DND-41 (cell line): ENCODE data around the gene LSM4.
"Not testable (repeated sequence)": the region's sequence is repeated elsewhere in the genome, so short reads cannot be mapped to it uniquely, and the experiment has no call there.

Source experiments
- ATAC-seq: fragments of 200-7000 bp; cut with Tn5 transposase; 3 replicates; pipeline ENCODE4 v1.9.1; 2021; ENCODE audit warnings: low read depth; ENCODE audit not compliant: insufficient read depth
- DNase-seq: peaks from one replicate; pipeline ENCODE4 v3.0.0-alpha.2; 2020
- H2AFZ ChIP-seq: 2 replicates; pipeline ENCODE4 v1.6.0; 2012; ENCODE audit warnings: low read depth, low read length
- H3K27ac ChIP-seq: 2 replicates; pipeline ENCODE4 v1.5.1; 2012; ENCODE audit warnings: low read length, inconsistent platforms
- H3K27me3 ChIP-seq: fragments of 200-600 bp; sonication (generic); 2 replicates; pipeline ENCODE4 v1.6.0; 2012; ENCODE audit warnings: low read length, mild to moderate bottlenecking, inconsistent platforms; ENCODE audit not compliant: insufficient read depth, poor library complexity
- H3K36me3 ChIP-seq: 2 replicates; pipeline ENCODE4 v1.5.1; 2012; ENCODE audit warnings: low read length, inconsistent platforms; ENCODE audit not compliant: insufficient read depth
- H3K4me1 ChIP-seq: 2 replicates; pipeline ENCODE4 v1.5.1; 2012; ENCODE audit warnings: mild to moderate bottlenecking, low read length; ENCODE audit not compliant: insufficient read depth
- H3K4me2 ChIP-seq: 2 replicates; pipeline ENCODE4 v1.6.0; 2012; ENCODE audit warnings: mild to moderate bottlenecking, moderate library complexity, low read length, inconsistent platforms; ENCODE audit not compliant: insufficient read depth
- H3K4me3 ChIP-seq, 2 experiments: fragments of 200-600 bp in 1 of 2; shearing (Covaris generic) in 1 of 2; 2 replicates each; pipeline ENCODE4 v1.5.1; 2012 to 2016; ENCODE audit warnings: inconsistent platforms in 2 of 2, low read length in 2 of 2, mild to moderate bottlenecking in 2 of 2, low read depth in 1 of 2, moderate library complexity in 1 of 2
- H3K79me2 ChIP-seq: 2 replicates; pipeline ENCODE4 v1.6.0; 2012; ENCODE audit warnings: low read length, inconsistent platforms; ENCODE audit not compliant: insufficient read depth
- H3K9ac ChIP-seq: 2 replicates; pipeline ENCODE4 v1.6.0; 2012; ENCODE audit warnings: low read depth, mild to moderate bottlenecking, inconsistent platforms, low read length, moderate library complexity
- H3K9me3 ChIP-seq: 2 replicates; pipeline ENCODE4 v1.5.1; 2012; ENCODE audit warnings: low read length, moderate library complexity, mild to moderate bottlenecking, inconsistent platforms; ENCODE audit not compliant: insufficient read depth, severe bottlenecking
- H4K20me1 ChIP-seq: 2 replicates; pipeline ENCODE4 v1.6.0; 2012; ENCODE audit warnings: low read length; ENCODE audit not compliant: insufficient read depth
- EZH2 ChIP-seq: IDR thresholded peaks from 3 replicates; pipeline ENCODE4 v1.6.1; 2012; ENCODE audit warnings: borderline replicate concordance, low read depth, mild to moderate bottlenecking, moderate library complexity, low read length, inconsistent platforms; ENCODE audit not compliant: severe bottlenecking
- TF ChIP-seq, protein P1 (sequence below): IDR thresholded peaks from 2 replicates; pipeline ENCODE4 v1.5.1; 2012; ENCODE audit warnings: borderline replicate concordance, low read length, moderate library complexity, mild to moderate bottlenecking; ENCODE audit not compliant: poor library complexity, severe bottlenecking; ENCODE audit errors: extremely low read depth

LSM4 gene

GRCh38 chr19:18351544-18351943, 28.7 kb upstream of the LSM4 start:
- ATAC-seq (no peak), DNase-seq (no peak)
- Histone ChIP-seq H3K27me3 (no peaks in the 10 kb centered on the region), H3K4me2 (no peak overlapping the region), H3K4me1 (no peaks in the 10 kb centered on the region), H3K9me3 (no peaks in the 10 kb centered on the region), H3K36me3 (no peaks in the 10 kb centered on the region), H3K4me3 (no peak overlapping the region), H2AFZ (no peak overlapping the region), H3K79me2 (no peaks in the 10 kb centered on the region), H3K27ac (no peak overlapping the region), H4K20me1 (no peaks in the 10 kb centered on the region), H3K9ac (no peak overlapping the region)
- TF ChIP-seq, protein P1, sequence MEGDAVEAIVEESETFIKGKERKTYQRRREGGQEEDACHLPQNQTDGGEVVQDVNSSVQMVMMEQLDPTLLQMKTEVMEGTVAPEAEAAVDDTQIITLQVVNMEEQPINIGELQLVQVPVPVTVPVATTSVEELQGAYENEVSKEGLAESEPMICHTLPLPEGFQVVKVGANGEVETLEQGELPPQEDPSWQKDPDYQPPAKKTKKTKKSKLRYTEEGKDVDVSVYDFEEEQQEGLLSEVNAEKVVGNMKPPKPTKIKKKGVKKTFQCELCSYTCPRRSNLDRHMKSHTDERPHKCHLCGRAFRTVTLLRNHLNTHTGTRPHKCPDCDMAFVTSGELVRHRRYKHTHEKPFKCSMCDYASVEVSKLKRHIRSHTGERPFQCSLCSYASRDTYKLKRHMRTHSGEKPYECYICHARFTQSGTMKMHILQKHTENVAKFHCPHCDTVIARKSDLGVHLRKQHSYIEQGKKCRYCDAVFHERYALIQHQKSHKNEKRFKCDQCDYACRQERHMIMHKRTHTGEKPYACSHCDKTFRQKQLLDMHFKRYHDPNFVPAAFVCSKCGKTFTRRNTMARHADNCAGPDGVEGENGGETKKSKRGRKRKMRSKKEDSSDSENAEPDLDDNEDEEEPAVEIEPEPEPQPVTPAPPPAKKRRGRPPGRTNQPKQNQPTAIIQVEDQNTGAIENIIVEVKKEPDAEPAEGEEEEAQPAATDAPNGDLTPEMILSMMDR: no peak
- no peak for TF ChIP-seq EZH2

- Histone ChIP-seq H3K27ac (no peak overlapping the region), H4K20me1 (no peaks in the 10 kb centered on the region), H3K4me3 (no peak overlapping the region), H3K9ac (no peak overlapping the region), H3K27me3 (no peaks in the 10 kb centered on the region), H3K79me2 (no peaks in the 10 kb centered on the region), H3K4me1 (no peaks in the 10 kb centered on the region), H3K4me2 (no peak overlapping the region), H2AFZ (no peak overlapping the region), H3K36me3 (no peaks in the 10 kb centered on the region), H3K9me3 (no peaks in the 10 kb centered on the region)
- DNase-seq (no peak), ATAC-seq (no peak)
- no peak for TF ChIP-seq EZH2
- TF ChIP-seq, protein P1: no peak
Observed at GRCh38 chr19:18350490-18350889, 27.6 kb upstream of the LSM4 start.

DNA sequence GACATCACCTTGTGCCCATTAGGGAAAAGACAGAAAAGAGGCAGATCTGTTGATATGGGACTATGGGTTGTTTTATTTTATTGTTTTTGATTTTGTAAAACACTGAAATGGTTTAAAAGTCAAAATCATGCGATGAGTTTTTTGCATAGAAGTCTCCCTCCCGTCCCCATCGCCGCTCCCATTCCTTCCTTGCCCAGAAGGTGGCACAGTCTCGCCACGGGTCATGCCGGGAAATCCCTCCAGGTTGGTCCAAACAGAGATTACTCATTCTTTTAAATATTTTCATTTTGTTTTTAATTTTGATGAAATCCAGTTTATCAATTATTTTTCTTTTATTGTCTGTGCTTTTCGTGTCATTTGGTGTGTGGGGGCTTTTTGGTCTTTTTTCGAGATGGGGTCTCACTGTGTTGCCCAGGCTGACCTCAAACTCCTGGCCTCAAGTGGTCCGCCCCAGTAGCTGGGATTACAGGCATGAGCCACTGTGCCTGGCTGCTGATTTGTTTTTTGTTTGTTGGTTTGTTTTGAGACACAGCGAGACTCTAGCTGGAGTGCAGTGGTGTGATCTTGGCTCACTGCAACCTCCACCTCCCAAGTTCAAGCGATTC, 26.8 kb upstream of the LSM4 start:
- Histone ChIP-seq H3K27ac (no peak overlapping the region), H3K9ac (no peak overlapping the region), H3K4me2 (no peak overlapping the region), H3K36me3 (no peaks in the 10 kb centered on the region), H3K4me1 (no peaks in the 10 kb centered on the region), H3K4me3 (no peak overlapping the region), H3K79me2 (no peaks in the 10 kb centered on the region), H3K9me3 (no peaks in the 10 kb centered on the region), H2AFZ (no peak overlapping the region), H4K20me1 (no peaks in the 10 kb centered on the region), H3K27me3 (no peaks in the 10 kb centered on the region)
- peak; percentile 62; the same call in 2 of the 3 replicates for ATAC-seq
- DNase-seq: peak; percentile 53
- TF ChIP-seq EZH2: no peak
- TF ChIP-seq, protein P1: peak; percentile 62

DNA sequence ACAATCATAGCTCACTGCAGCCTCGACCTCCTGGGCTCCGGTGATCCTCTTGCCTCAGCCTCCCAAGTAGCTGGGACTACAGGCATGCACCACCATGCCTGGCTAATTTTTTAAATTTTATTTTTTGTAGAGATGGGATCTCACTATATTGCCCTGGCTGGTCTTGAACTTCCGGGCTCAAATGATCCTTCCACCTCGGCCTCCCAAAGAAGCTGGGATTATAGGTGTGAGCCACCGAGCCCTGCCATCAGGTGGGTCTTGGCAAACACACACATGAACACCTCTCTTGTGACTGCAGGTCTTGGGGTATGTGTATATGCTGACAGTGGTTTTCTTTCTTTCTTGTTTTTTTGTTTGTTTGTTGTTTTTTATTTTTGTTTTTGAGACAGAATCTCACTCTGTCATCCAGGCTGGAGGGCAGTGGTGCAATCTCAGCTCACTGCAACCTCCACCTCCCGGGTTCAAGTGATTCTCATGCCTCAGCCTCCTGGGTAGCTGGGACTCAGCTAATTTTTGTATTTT, 26.0 kb upstream of the LSM4 start:
- not testable (repeated sequence) for H3K36me3 ChIP-seq, H3K4me3 ChIP-seq, H3K27ac ChIP-seq, H3K4me2 ChIP-seq, H3K79me2 ChIP-seq, ATAC-seq, H3K4me1 ChIP-seq, H2AFZ ChIP-seq, H3K27me3 ChIP-seq, DNase-seq, H3K9ac ChIP-seq, H4K20me1 ChIP-seq, H3K9me3 ChIP-seq
